Mesendoderm (in vitro differentiated cells): Measurements from ENCODE around the gene TRIM71.
"Not testable (repeated sequence)": the region's sequence is repeated elsewhere in the genome, so short reads cannot be mapped to it uniquely, and the experiment has no call there.

Experiments
- DNase-seq: peaks from one replicate; pipeline ENCODE4 v3.0.0; 2013
- H2AK5ac ChIP-seq: 2 replicates; pipeline ENCODE4 v1.6.1; 2013; ENCODE audit warnings: low read length, inconsistent platforms
- H2BK120ac ChIP-seq: 2 replicates; pipeline ENCODE4 v1.6.1; 2013; ENCODE audit warnings: low read depth, mild to moderate bottlenecking, low read length, moderate library complexity, mixed read lengths
- H2BK15ac ChIP-seq: replicated peaks from 2 replicates; pipeline ENCODE4 v1.6.1; 2013; ENCODE audit warnings: low read depth, mild to moderate bottlenecking, moderate library complexity
- H2BK5ac ChIP-seq: 2 replicates; pipeline ENCODE4 v1.6.1; 2013; ENCODE audit warnings: low read length, inconsistent platforms
- H3K18ac ChIP-seq: 2 replicates; pipeline ENCODE4 v1.6.1; 2013; ENCODE audit warnings: mild to moderate bottlenecking, low read length, mixed read lengths
- H3K23ac ChIP-seq: one replicate; pipeline ENCODE4 v1.6.1; 2013; ENCODE audit warnings: low read length
- H3K27ac ChIP-seq: 2 replicates; pipeline ENCODE4 v1.5.1; 2013; ENCODE audit warnings: low read depth, mild to moderate bottlenecking, inconsistent platforms, low read length, moderate library complexity
- H3K27me3 ChIP-seq: 2 replicates; pipeline ENCODE4 v1.6.1; 2013; ENCODE audit warnings: low read length, control low read depth, mild to moderate bottlenecking, inconsistent platforms; ENCODE audit not compliant: insufficient read depth, poor library complexity
- H3K36me3 ChIP-seq: 2 replicates; pipeline ENCODE4 v1.6.1; 2013; ENCODE audit warnings: low read length, inconsistent platforms; ENCODE audit not compliant: control insufficient read depth, insufficient read depth
- H3K4ac ChIP-seq: one replicate; pipeline ENCODE4 v1.6.1; 2013; ENCODE audit warnings: low read depth, mild to moderate bottlenecking, low read length, moderate library complexity
- H3K4me1 ChIP-seq: 2 replicates; pipeline ENCODE4 v1.6.1; 2013; ENCODE audit warnings: low read depth, low read length, inconsistent platforms; ENCODE audit not compliant: control insufficient read depth
- H3K4me2 ChIP-seq: 2 replicates; pipeline ENCODE4 v1.6.1; 2013; ENCODE audit warnings: low read length
- H3K4me3 ChIP-seq: 2 replicates; pipeline ENCODE4 v1.5.1; 2013; ENCODE audit warnings: mild to moderate bottlenecking, low read length
- H3K56ac ChIP-seq: one replicate; pipeline ENCODE4 v1.6.1; 2013; ENCODE audit warnings: low read length
- H3K79me1 ChIP-seq: 2 replicates; pipeline ENCODE4 v1.6.1; 2013; ENCODE audit warnings: low read length, inconsistent platforms
- H3K79me2 ChIP-seq: 2 replicates; pipeline ENCODE4 v1.6.1; 2013; ENCODE audit warnings: mild to moderate bottlenecking, low read length; ENCODE audit not compliant: control insufficient read depth, insufficient read depth
- H3K9ac ChIP-seq: 2 replicates; pipeline ENCODE4 v1.6.1; 2013; ENCODE audit warnings: low read length, inconsistent platforms
- H4K5ac ChIP-seq: one replicate; pipeline ENCODE4 v1.6.1; 2013; ENCODE audit warnings: low read length
- H4K8ac ChIP-seq: one replicate; pipeline ENCODE4 v1.6.1; 2013; ENCODE audit warnings: low read depth, mild to moderate bottlenecking, control low read depth, low read length, moderate library complexity
- WGBS: extraction: QIAGEN DNeasy Blood & Tissue Kit; methylation state at CpG from one replicate; pipeline ENCODE4 v1.1.7; 2013; ENCODE audit warnings: low lambda C conversion rate, missing lambda C conversion rate; ENCODE audit not compliant: insufficient coverage; ENCODE audit errors: extremely low coverage; 5-methylcytosine and 5-hydroxymethylcytosine counted together

Gene TRIM71

DNA sequence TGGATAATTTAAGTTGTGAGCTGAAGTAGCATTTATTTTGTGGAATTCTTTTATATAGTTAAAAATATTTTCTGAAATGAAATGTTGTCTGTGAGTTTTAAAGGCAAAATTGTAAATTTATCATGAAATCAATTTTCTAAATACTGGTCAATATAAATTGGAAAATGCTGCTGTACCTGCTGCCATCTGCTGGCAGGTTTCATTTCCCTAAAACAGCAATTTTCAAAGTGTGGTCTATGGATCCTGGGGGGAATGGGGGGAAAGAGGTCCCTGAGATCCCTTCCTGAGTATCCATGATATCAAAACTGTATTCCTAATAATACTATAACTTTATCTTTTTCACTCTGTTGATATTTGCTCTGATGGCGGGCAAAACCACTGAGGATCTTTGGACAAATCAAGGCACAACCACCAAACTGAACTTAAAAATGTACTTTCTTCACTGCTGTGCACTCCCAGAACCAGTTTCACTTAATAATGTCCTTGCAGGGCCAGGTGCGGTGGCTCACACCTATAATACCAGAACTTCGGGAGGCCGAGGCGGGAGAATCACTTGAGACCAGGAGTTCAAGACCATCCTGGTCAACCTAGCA is 116.4 kb downstream of the TRIM71 start:
- WGBS = no CpG with 5 or more reads among the region's 5 CpGs
- Histone ChIP-seq H2BK120ac (no peak overlapping the region), H3K27me3 (no peaks in the 10 kb centered on the region), H2AK5ac (no peak overlapping the region), H3K4me1 (no peaks in the 10 kb centered on the region), H3K79me1 (no peaks in the 10 kb centered on the region), H2BK15ac (no peak overlapping the region), H3K4me2 (no peak overlapping the region), H3K36me3 (no peaks in the 10 kb centered on the region), H3K18ac (no peak overlapping the region), H4K5ac (no peak overlapping the region), H3K9ac (no peak overlapping the region), H3K79me2 (no peaks in the 10 kb centered on the region), H2BK5ac (no peak overlapping the region), H3K4ac (no peak overlapping the region), H3K23ac (no peak overlapping the region), H3K27ac (no peak overlapping the region), H3K56ac (no peak overlapping the region), H4K8ac (no peak overlapping the region), H3K4me3 (no peak overlapping the region)
- peak; percentile 25 for DNase-seq

DNA sequence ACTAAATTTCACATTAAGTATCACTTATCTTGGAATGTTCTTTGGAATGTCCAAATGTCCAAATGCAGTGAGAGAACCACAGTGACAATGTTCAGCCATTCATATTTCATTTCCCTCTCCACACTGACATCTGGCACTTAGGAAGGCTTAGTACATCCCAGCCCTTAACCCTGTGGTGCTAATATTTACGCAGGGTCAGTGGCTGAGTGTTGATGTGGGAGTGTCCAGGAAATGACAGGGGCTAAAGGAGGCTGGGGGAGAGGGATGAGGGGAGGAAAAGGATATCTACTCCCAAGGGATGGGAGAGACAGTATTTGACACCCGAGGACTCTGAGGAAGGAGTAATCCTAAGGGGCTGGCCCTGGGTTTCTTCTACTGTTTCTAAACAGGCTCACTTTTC is 119.5 kb downstream of the TRIM71 start:
- Histone ChIP-seq H2BK120ac (no peak overlapping the region), H2BK5ac (no peak overlapping the region), H3K27me3 (no peaks in the 10 kb centered on the region), H4K5ac (no peak overlapping the region), H3K36me3 (no peaks in the 10 kb centered on the region), H3K79me1 (no peaks in the 10 kb centered on the region), H3K23ac (no peak overlapping the region), H2BK15ac (no peak overlapping the region), H3K56ac (no peak overlapping the region), H3K18ac (no peak overlapping the region), H2AK5ac (no peak overlapping the region), H3K4ac (no peak overlapping the region), H3K27ac (no peak overlapping the region), H3K4me3 (no peak overlapping the region), H3K79me2 (no peaks in the 10 kb centered on the region), H3K9ac (no peak overlapping the region), H3K4me2 (no peak overlapping the region), H3K4me1 (no peaks in the 10 kb centered on the region), H4K8ac (no peak overlapping the region)
- WGBS = no CpG with 5 or more reads among the region's 2 CpGs
- no peak for DNase-seq

DNA sequence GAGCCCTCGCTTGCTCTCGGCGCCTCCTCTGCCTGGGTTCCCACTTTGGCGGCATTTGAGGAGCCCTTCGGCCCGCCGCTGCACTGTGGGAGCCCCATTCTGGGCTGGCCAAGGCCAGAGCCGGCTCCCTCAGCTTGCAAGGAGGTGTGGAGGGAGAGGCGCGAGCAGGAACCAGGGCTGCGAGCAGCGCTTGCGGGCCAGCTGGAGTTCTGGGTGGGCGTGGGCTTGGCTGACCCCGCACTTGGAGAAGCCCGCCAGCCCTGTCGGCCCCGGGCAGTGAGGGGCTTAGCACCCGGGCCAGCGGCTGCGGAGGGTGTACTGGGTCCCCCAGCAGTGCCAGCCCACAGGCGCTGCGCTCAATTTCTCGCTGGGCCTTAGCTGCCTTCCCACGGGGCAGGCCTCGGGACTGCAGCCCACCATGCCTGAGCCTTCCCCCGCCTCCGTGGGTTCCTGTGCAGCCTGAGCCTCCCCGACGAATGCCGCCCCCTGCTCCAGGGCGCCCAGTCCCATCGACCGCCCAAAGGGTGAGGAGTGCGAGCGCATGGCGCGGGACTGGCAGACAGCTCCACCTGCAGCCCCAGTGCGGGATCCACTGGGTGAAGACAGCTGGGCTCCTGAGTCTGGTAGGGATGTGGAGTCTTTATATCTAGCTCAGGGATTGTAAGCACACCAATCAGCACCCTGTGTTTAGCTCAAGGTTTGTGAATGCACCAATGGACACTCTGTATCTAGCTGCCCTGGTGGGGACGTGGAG is 121.9 kb downstream of the TRIM71 start:
- not testable (repeated sequence) for H3K9ac ChIP-seq, H2BK5ac ChIP-seq, H2BK120ac ChIP-seq, H3K18ac ChIP-seq, H3K23ac ChIP-seq, H3K4me1 ChIP-seq, DNase-seq, H2AK5ac ChIP-seq, H3K56ac ChIP-seq, H3K4me2 ChIP-seq, H3K36me3 ChIP-seq, H4K8ac ChIP-seq, H3K79me1 ChIP-seq, H4K5ac ChIP-seq, H3K27ac ChIP-seq, H3K27me3 ChIP-seq, H2BK15ac ChIP-seq, H3K4ac ChIP-seq, H3K4me3 ChIP-seq, H3K79me2 ChIP-seq
- no CpG with 5 or more reads among the region's 40 CpGs for WGBS

DNA sequence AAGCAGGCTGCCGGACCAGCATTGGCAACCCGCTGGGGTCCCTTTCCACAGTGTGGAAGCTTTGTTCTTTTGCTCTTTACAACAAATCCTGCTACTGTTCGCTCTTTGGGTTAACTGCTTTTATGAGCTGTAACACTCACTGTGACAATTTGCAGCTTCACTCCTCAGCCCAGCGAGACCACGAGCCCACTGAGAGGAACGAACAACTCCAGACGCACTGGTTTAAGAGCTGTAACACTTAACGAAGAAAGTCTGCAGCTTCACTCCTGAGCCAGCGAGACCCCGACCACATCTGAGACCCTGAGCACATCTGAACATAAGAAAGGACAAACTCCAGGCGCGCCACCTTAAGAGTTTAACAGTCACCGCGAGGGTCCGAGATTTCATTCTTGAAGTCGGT is 122.9 kb downstream of the TRIM71 start:
- Histone ChIP-seq H3K4me1 (no peaks in the 10 kb centered on the region), H3K79me1 (no peaks in the 10 kb centered on the region), H3K9ac (no peak overlapping the region), H3K27me3 (no peaks in the 10 kb centered on the region), H2BK5ac (no peak overlapping the region), H3K23ac (no peak overlapping the region), H4K5ac (no peak overlapping the region), H2AK5ac (no peak overlapping the region), H3K27ac (no peak overlapping the region), H3K4me2 (no peak overlapping the region), H2BK15ac (no peak overlapping the region), H3K36me3 (no peaks in the 10 kb centered on the region), H3K4ac (no peak overlapping the region), H3K18ac (no peak overlapping the region), H3K79me2 (no peaks in the 10 kb centered on the region), H4K8ac (no peak overlapping the region), H3K4me3 (no peak overlapping the region), H3K56ac (no peak overlapping the region), H2BK120ac (no peak overlapping the region)
- no peak for DNase-seq
- no CpG with 5 or more reads among the region's 16 CpGs for WGBS

DNA sequence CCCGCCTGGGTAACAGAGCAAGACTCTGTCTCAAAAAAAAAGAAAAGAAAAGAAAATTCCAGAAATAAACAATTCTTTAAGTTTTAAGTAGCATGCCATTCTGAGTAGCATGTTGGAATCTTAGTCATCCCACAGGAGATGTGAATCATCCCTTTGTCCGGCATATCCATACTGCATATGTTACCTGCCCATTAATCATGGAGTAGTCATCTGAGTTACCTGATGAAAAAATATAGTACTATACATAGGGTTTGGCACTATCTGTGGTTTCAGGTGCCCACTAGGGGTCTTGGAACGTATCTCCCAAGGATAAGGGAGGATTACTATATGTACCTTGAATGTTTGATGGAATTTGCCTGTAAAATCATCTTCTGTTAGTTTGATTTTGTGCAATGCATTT is 127.3 kb downstream of the TRIM71 start:
- WGBS = no CpG with 5 or more reads among the region's 3 CpGs
- H3K4me1 ChIP-seq = no peaks in the 10 kb centered on the region

DNA sequence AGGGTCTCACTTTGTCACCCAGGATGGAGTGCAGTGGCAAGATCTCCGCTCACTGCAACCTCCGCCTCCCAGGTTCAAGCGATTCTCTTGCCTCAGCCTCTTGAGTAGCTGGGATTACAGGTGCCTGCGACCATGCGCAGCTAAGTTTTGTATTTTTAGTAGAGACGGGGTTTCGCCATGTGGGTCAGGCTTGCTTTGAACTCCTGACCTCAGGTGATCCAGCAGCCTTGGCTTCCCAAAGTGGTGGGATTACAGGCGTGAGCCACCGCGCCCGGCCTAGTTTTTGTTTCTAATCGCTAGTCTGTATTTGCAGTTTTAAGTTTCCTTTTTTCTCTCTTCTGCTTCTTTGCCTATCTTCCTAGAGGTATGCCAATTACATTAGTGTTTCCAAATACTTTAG is 127.8 kb downstream of the TRIM71 start:
- not testable (repeated sequence) for DNase-seq

More for the DNA sequence above, 127.3 kb downstream of the TRIM71 start:
- Histone ChIP-seq H3K56ac (no peak overlapping the region), H3K36me3 (no peaks in the 10 kb centered on the region), H3K79me2 (no peaks in the 10 kb centered on the region), H4K8ac (no peak overlapping the region), H2BK5ac (no peak overlapping the region), H3K18ac (no peak overlapping the region), H3K79me1 (no peaks in the 10 kb centered on the region), H3K4me2 (no peak overlapping the region), H3K9ac (no peak overlapping the region), H2BK15ac (no peak overlapping the region), H3K27me3 (no peaks in the 10 kb centered on the region), H2AK5ac (no peak overlapping the region), H3K4me3 (no peak overlapping the region), H4K5ac (no peak overlapping the region), H3K27ac (no peak overlapping the region), H3K4ac (no peak overlapping the region), H3K23ac (no peak overlapping the region), H2BK120ac (no peak overlapping the region)
- DNase-seq = no peak

More for the DNA sequence above, 127.8 kb downstream of the TRIM71 start:
- H3K4me3 ChIP-seq, H4K5ac ChIP-seq, H3K27me3 ChIP-seq, H3K18ac ChIP-seq, H2BK5ac ChIP-seq, H3K79me2 ChIP-seq, H3K4ac ChIP-seq, H4K8ac ChIP-seq, H3K79me1 ChIP-seq, H2BK15ac ChIP-seq, H3K27ac ChIP-seq, H3K23ac ChIP-seq, H2AK5ac ChIP-seq, H3K4me1 ChIP-seq, H3K56ac ChIP-seq, H3K9ac ChIP-seq, H2BK120ac ChIP-seq, H3K4me2 ChIP-seq, H3K36me3 ChIP-seq: not testable (repeated sequence)
- WGBS = no CpG with 5 or more reads among the region's 12 CpGs
